Measurements from ENCODE around the gene KCNQ2. TPM values are rescaled to one million over a fixed set of nuclear protein-coding genes. Genes with fewer than 3 reads are reported as not detected.

KCNQ2 gene
- total and polyA plus RNA-seq, 2 experiments from 2014 or later: 68.5 to 92.4 TPM

GRCh38 chr20:63496596-63497120, 24.2 kb upstream of the KCNQ2 start:
- Mint-ChIP-seq H3K27ac (no peak overlapping the region), H3K4me3 (no peak overlapping the region), H3K36me3 (ENCODE audit: low read depth) (peaks cover 13% of the 10 kb centered on the region), H3K9me3 (peaks cover 3% of the 10 kb centered on the region; the same call in 1 of the 3 replicates), H3K27me3 (ENCODE audit: insufficient read depth, low read depth, poor library complexity) (peaks cover 34% of the 10 kb centered on the region), H3K4me1 (peaks cover 5% of the 10 kb centered on the region; the same call in 2 of the 3 replicates)
- Histone ChIP-seq H3K27ac (ENCODE audit: low read depth) (no peak overlapping the region), H2AFZ (peak overlapping the region; percentile 91; the same call in 1 of the 2 replicates), H3K36me3 (ENCODE audit: insufficient read depth) (no peaks in the 10 kb centered on the region), H3K27me3 (ENCODE audit: insufficient read depth) (peaks cover 36% of the 10 kb centered on the region), H3K4me2 (peak overlapping the region; percentile 81), H3K4me3 (peak overlapping the region; percentile 45; the same call in 1 of the 2 replicates), H3K9me2 (ENCODE audit: insufficient read depth) (0 out of 2 replicates have a peak, but pooled peaks cover 1% of the 10 kb centered on the region), H3F3A (replicated peaks; ENCODE audit: low read depth) (no peaks in the 10 kb centered on the region), H3K79me2 (replicated peaks; ENCODE audit: insufficient read depth) (no peaks in the 10 kb centered on the region), H3K4me1 (ENCODE audit: insufficient read depth) (peaks cover 14% of the 10 kb centered on the region; the same call in 1 of the 2 replicates), H4K20me1 (replicated peaks; ENCODE audit: insufficient read depth) (no peaks in the 10 kb centered on the region)
- ATAC-seq (peak; percentile 15), DNase-seq (ENCODE audit: low spot score) (no peak)
- no peak for TF ChIP-seq ZNF462 (CRISPR knock-in tag; IDR thresholded peaks at IDR 0.05)
- TF ChIP-seq REST (IDR thresholded peaks at IDR 0.05; ENCODE audit: unreplicated experiment): no peak
- TF ChIP-seq ZNF114 (CRISPR knock-in tag; IDR thresholded peaks at IDR 0.05): no peak
- TF ChIP-seq EZH2 (IDR thresholded peaks at IDR 0.05; ENCODE audit: low read depth, unreplicated experiment): no peak
- TF ChIP-seq STAT1 (IDR thresholded peaks at IDR 0.05; ENCODE audit: unreplicated experiment): no peak

Data from GM23338 (cell line).